Stimulated activated CD8-positive, alpha-beta memory T cell treated with anti-CD3 and anti-CD28 coated beads, Interleukin-15, amount 100 ng/mL, for 24 hours (primary cell): ENCODE data around the gene TMEM204.
"Not testable (repeated sequence)": the region's sequence is repeated elsewhere in the genome, so short reads cannot be mapped to it uniquely, and the experiment has no call there.

Experiments
- DNase-seq: peaks from one replicate; pipeline ENCODE4 v3.0.0-alpha.2; 2020; ENCODE audit warnings: low read depth

The TMEM204 gene

DNA sequence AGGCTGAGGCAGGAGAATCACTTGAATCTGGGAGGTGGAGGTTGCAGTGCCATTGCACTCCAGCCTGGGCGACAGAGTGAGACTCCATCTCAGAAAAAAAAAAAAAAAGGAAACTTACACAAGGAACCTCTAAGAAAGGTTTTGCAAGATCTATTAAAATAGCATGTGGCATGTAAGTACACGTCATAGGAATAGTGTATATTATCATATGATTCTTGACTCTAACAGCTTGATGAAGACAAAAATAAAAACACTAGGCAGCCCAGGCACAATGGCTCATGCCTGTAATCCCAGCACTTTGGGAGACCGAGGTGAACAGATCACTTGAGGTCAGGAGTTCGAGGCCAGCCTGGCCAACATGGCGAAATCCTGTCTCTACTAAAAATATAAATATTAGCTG lies 62.0 kb downstream of the TMEM204 start:
- DNase-seq: not testable (repeated sequence)

DNA sequence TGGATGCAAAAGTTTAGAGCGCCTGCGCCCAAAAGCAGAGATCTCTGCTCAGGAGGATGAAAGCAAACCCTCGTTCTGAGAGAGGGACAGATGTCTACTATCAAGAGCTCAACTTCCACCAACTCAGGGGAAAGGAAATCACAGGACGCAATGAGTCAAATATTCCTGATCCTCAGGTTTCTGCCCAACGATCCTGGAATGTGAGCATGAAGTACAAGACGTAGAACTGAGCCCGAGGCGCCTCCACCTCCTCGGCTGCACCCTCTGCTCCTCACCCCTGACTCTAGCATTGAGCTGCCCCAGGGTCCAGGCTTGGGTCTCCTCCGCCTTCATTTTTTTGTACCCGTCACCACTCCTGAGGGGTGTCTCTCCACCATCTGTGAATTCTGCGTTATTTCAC lies 63.0 kb downstream of the TMEM204 start:
- DNase-seq: no peak

DNA sequence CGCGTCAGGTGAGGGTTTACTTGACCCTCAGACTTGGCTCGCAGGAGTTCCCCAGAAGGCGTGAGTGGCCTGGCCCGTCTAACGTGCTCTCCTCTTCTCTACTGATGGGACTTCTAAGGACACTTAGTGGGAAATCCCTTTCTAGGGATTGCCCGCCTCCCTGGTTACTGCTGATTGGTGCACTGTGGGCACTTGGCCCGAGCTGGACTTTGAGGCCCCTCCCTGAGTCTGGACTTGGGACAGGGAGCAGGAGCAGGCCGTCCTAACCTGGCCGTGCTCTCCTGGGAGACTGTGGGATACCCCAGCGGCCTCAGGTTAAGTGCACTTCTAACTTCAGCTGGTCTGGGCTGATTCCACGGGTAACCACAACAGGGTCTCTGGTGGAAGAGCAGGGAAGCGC lies 63.7 kb downstream of the TMEM204 start:
- no peak for DNase-seq

DNA sequence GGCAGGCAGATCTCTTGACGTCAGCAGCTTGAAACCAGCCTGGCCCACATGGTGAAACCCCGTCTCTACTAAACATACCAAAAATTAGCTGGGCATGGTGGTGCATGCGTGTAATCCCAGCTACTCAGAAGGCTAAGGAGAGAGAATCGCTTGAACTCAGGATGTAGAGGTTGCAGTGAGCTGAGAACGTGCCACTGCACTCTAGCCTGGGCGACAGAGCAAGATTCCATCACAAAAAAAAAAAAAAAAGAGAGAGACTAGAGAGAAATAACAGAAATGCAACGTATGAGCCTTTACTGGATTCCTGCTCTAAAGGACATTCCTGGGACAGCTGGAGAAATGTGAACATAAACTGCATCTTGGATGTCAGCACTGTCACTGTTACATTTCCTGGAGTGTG lies 67.6 kb downstream of the TMEM204 start:
- DNase-seq: no peak

DNA sequence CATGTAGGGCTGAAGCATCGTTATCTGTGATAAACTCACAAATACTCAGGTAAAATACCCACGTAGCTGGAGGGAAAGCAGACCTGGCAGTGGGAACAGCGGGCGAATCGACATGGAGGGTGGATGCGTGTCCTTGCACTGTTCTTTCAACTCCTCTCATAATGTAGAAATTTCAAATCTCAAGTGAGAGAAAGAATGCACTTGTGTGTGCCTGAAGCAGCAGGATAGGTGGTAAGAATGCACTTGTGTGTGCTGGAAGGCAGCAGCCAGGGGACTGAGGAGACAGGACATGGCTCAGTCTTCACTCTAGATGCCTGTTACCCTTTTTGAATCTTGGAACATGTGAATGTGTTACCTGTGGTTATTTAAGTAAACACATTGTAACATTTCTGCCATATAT lies 68.0 kb downstream of the TMEM204 start:
- DNase-seq: no peak

DNA sequence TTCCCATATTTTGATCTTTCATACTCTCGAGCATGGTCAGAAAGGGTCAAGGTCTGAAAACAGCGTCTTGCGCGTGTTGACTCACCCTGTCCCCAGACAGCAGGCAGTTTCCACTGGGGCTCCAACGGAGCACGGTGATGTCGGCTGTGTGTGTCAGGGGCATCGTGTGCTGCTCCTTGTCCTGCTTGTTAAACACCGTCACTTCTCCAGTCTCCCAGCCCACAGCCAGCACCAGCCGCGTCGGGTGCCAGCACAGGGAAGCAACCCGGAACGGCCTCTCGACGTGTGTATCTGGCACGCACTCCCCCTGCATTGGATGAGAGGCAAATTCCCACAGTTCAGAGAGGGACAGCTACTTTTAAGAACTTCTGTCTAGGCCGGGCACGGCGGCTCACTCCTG lies 68.8 kb downstream of the TMEM204 start:
- DNase-seq: no peak
